Ishikawa (cell line): ENCODE data around the gene BCAS2.

ENCODE experiments used
- CEBPB ChIP-seq: IDR thresholded peaks from 2 replicates; pipeline ENCODE4 v1.6.1; 2012
- CREB1 ChIP-seq: IDR thresholded peaks from 2 replicates; pipeline ENCODE4 v1.6.1; 2012; ENCODE audit warnings: low read depth
- EGR1 ChIP-seq: IDR thresholded peaks from 2 replicates; pipeline ENCODE4 v1.6.1; 2012
- EP300 ChIP-seq: IDR thresholded peaks from 2 replicates; pipeline ENCODE4 v1.6.1; 2012; ENCODE audit warnings: borderline replicate concordance
- FOXM1 ChIP-seq: IDR thresholded peaks from 2 replicates; pipeline ENCODE4 v1.6.1; 2012; ENCODE audit warnings: low read depth, borderline replicate concordance
- NFIC ChIP-seq: IDR thresholded peaks from 2 replicates; pipeline ENCODE4 v1.6.1; 2012
- RAD21 ChIP-seq: IDR thresholded peaks from 2 replicates; pipeline ENCODE4 v1.6.1; 2012; ENCODE audit warnings: low read depth
- REST ChIP-seq: IDR thresholded peaks from 2 replicates; pipeline ENCODE4 v1.6.1; 2012; ENCODE audit warnings: low read depth, mild to moderate bottlenecking
- TAF1 ChIP-seq: IDR thresholded peaks from 2 replicates; pipeline ENCODE4 v1.6.1; 2012; ENCODE audit warnings: low read depth, mild to moderate bottlenecking
- TCF12 ChIP-seq: IDR thresholded peaks from 2 replicates; pipeline ENCODE4 v1.6.1; 2012; ENCODE audit warnings: low read depth
- TEAD4 ChIP-seq: IDR thresholded peaks from 2 replicates; pipeline ENCODE4 v1.6.1; 2012
- YY1 ChIP-seq: IDR thresholded peaks from 2 replicates; pipeline ENCODE4 v1.6.1; 2012; ENCODE audit warnings: low read depth
- ZBTB7A ChIP-seq: IDR thresholded peaks from 2 replicates; pipeline ENCODE4 v1.6.1; 2012; ENCODE audit warnings: low read depth
- TF ChIP-seq, protein P1 (sequence below): IDR thresholded peaks from 2 replicates; pipeline ENCODE4 v1.6.1; 2012
- TF ChIP-seq, protein P2 (sequence below): IDR thresholded peaks from 2 replicates; pipeline ENCODE4 v1.6.1; 2012

Gene BCAS2

GRCh38 chr1:114581335-114582287, at the start of gene BCAS2:
TSS of gene BCAS2 (minus strand) at chr1:114581615. CDS start at chr1:114581591, 24 bp downstream.
- TF ChIP-seq YY1 (peak; percentile 85), ZBTB7A (no peak), EGR1 (no peak), RAD21 (no peak), TEAD4 (no peak; the same call in 1 of the 2 replicates), REST (no peak), EP300 (peak; percentile 21; the same call in 1 of the 2 replicates), CEBPB (0 out of 2 replicates have a peak, but pooled peaks have one; percentile 2), FOXM1 (no peak), TAF1 (peak; percentile 89), CREB1 (peak; percentile 97), NFIC (no peak), TCF12 (no peak; the same call in 1 of the 2 replicates)
- TF ChIP-seq, protein P1, sequence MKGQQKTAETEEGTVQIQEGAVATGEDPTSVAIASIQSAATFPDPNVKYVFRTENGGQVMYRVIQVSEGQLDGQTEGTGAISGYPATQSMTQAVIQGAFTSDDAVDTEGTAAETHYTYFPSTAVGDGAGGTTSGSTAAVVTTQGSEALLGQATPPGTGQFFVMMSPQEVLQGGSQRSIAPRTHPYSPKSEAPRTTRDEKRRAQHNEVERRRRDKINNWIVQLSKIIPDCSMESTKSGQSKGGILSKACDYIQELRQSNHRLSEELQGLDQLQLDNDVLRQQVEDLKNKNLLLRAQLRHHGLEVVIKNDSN, result peak; percentile 58
- TF ChIP-seq, protein P2, sequence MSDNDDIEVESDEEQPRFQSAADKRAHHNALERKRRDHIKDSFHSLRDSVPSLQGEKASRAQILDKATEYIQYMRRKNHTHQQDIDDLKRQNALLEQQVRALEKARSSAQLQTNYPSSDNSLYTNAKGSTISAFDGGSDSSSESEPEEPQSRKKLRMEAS, result peak; percentile 76

DNA sequence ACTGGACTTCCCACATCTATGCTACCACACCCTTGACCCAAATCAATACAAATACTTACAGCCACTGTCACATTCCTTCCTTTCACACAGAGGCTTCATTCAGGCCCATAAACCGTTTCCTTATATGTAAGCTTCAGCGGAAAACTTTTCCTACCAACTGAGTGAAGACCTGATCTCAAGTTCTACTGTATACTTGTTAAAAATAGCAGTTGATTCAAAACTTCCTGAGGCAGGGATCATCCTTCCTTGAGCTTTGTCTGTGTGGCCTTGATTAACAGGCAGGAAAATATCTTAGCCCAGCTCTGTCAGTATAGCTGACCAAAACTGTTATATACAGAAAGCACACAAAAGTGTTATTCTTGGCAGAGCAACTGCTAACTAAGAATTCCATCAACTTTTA, 45.7 kb upstream of the BCAS2 start:
- no peak for TF ChIP-seq CREB1
- TF ChIP-seq EGR1, result no peak
- TF ChIP-seq YY1, result no peak
- TF ChIP-seq TCF12, result no peak
- TF ChIP-seq REST, result no peak
- no peak for TF ChIP-seq ZBTB7A
- TF ChIP-seq NFIC, result no peak

GRCh38 chr1:114623364-114623763, 41.9 kb upstream of the BCAS2 start:
- TF ChIP-seq FOXM1 (no peak), TEAD4 (no peak), TAF1 (no peak), REST (no peak)
- TF ChIP-seq, protein P2, result no peak

DNA sequence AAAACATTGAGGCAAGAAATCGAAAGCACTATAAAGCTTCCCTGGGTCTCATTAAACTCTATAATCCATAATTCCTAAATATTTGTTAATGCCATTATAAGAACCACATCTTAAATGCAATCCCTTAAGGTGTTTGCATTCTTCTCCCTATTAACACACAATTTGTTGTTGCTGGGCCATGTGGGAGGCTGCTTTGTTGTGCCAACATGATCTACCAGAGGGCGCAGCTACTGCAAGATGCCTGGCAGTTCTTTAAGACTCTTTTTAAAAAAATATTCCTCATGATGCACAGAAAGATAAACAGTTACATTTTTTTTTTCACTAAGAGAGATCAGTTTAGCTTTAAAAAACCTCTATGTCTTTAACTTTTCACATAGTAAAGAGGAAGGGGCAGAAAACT, 39.0 kb upstream of the BCAS2 start:
- TF ChIP-seq, protein P2, result no peak
- TF ChIP-seq TEAD4, result no peak
- TF ChIP-seq EP300, result no peak
- no peak for TF ChIP-seq TAF1
- TF ChIP-seq YY1, result no peak
- TF ChIP-seq REST, result no peak
- no peak for TF ChIP-seq TCF12
- TF ChIP-seq, protein P1, result no peak
- no peak for TF ChIP-seq FOXM1
- no peak for TF ChIP-seq CEBPB
- TF ChIP-seq NFIC, result no peak
- TF ChIP-seq RAD21, result no peak
- no peak for TF ChIP-seq CREB1
- no peak for TF ChIP-seq EGR1
- no peak for TF ChIP-seq ZBTB7A
